ENCODE data around the gene CREB3L2. TPM values are rescaled to one million over a fixed set of nuclear protein-coding genes. Genes with fewer than 3 reads are reported as not detected.
A peak's percentile ranks its signal among the peaks of the same experiment; 100 is the strongest.

CREB3L2 gene
- total RNA-seq, 1 experiment from 2014 or later: 60.6 TPM

- no peak overlapping the region for H3K27ac Mint-ChIP-seq
- DNase-seq (ENCODE audit: low spot score) (no peak), ATAC-seq (no peak)
- H3K9me3 Mint-ChIP-seq: no peaks in the 10 kb centered on the region
- H3K4me1 Mint-ChIP-seq: peaks cover 61% of the 10 kb centered on the region
- TF ChIP-seq ZSCAN18 (CRISPR knock-in tag; IDR thresholded peaks at IDR 0.05): no peak
- TF ChIP-seq OVOL2 (CRISPR knock-in tag; IDR thresholded peaks at IDR 0.05; ENCODE audit: borderline replicate concordance): no peak
- TF ChIP-seq AFF4 (CRISPR knock-in tag; IDR thresholded peaks at IDR 0.05; ENCODE audit: borderline replicate concordance): no peak
- TF ChIP-seq ZNF512 (CRISPR knock-in tag; IDR thresholded peaks at IDR 0.05; ENCODE audit: borderline replicate concordance): no peak
- no peak for TF ChIP-seq GRHL2 (CRISPR knock-in tag; IDR thresholded peaks at IDR 0.05; ENCODE audit: insufficient replicate concordance, severe bottlenecking)
- TF ChIP-seq TEAD4 (CRISPR knock-in tag; IDR thresholded peaks at IDR 0.05): no peak
- TF ChIP-seq TEAD1 (CRISPR knock-in tag; IDR thresholded peaks at IDR 0.05): no peak
- no peak for TF ChIP-seq ELF4 (CRISPR knock-in tag; IDR thresholded peaks at IDR 0.05; ENCODE audit: low read depth)
- no peak for TF ChIP-seq GTF2I (CRISPR knock-in tag; conservative IDR thresholded peaks at IDR 0.05)
- no peak for TF ChIP-seq FOXP1 (CRISPR knock-in tag; IDR thresholded peaks at IDR 0.05; ENCODE audit: borderline replicate concordance)
- no peak for TF ChIP-seq MXD4 (CRISPR knock-in tag; IDR thresholded peaks at IDR 0.05; ENCODE audit: borderline replicate concordance)
- no peak for TF ChIP-seq IRF2 (CRISPR knock-in tag; IDR thresholded peaks at IDR 0.05; ENCODE audit: borderline replicate concordance, low read depth)
- TF ChIP-seq ZNF416 (CRISPR knock-in tag; IDR thresholded peaks at IDR 0.05): no peak
- TF ChIP-seq NFYB (CRISPR knock-in tag; conservative IDR thresholded peaks at IDR 0.05; ENCODE audit: low read depth): no peak
- no peak for TF ChIP-seq SOX15 (CRISPR knock-in tag; IDR thresholded peaks at IDR 0.05)
- no peak for TF ChIP-seq NR2C2 (CRISPR knock-in tag; IDR thresholded peaks at IDR 0.05)
- TF ChIP-seq ZMAT4 (CRISPR knock-in tag; IDR thresholded peaks at IDR 0.05): no peak
- CTCF ChIA-PET: interaction anchor here (1.2 kb wide), 1 partner anchor 62 kb away, joined by 4 read pairs; the partner anchor contains the start of gene CREB3L2
- H3K27me3 Mint-ChIP-seq (ENCODE audit: low read depth): no peaks in the 10 kb centered on the region
- POLR2A ChIA-PET: no interaction called here
- no peak overlapping the region for H3K4me3 Mint-ChIP-seq
- H3K36me3 Mint-ChIP-seq: no peaks in the 10 kb centered on the region
These were observed 61.7 kb downstream of the CREB3L2 start for GRCh38 chr7:137940218-137940617.

- H3K27me3 Mint-ChIP-seq (ENCODE audit: low read depth): no peaks in the 10 kb centered on the region
- H3K4me3 Mint-ChIP-seq: no peak overlapping the region
- ChIA-PET POLR2A (no interaction called here), CTCF (interaction anchor here (1.0 kb wide), 1 partner anchor 17 kb away, joined by 3 read pairs; no protein-coding TSS in a partner anchor)
- H3K9me3 Mint-ChIP-seq: no peaks in the 10 kb centered on the region
- H3K27ac Mint-ChIP-seq: no peak overlapping the region
- no peak for DNase-seq (ENCODE audit: low spot score)
- peaks cover 65% of the 10 kb centered on the region for H3K4me1 Mint-ChIP-seq
- H3K36me3 Mint-ChIP-seq: no peaks in the 10 kb centered on the region
- peak; percentile 35 for ATAC-seq
- TF ChIP-seq HMGXB4 (CRISPR knock-in tag; IDR thresholded peaks at IDR 0.05): no peak
- TF ChIP-seq NFATC4 (CRISPR knock-in tag; IDR thresholded peaks at IDR 0.05): no peak
- TF ChIP-seq PRDM15 (CRISPR knock-in tag; IDR thresholded peaks at IDR 0.05): no peak
- TF ChIP-seq IRF1 (CRISPR knock-in tag; IDR thresholded peaks at IDR 0.05): no peak
- TF ChIP-seq ZBTB43 (CRISPR knock-in tag; IDR thresholded peaks at IDR 0.05): no peak
These were observed 64.7 kb downstream of the CREB3L2 start for GRCh38 chr7:137937202-137937560.
